Measurements from ENCODE around the gene TACSTD2. TPM values are rescaled to one million over a fixed set of nuclear protein-coding genes. Genes with fewer than 3 reads are reported as not detected.
"Not testable (repeated sequence)": the region's sequence is repeated elsewhere in the genome, so short reads cannot be mapped to it uniquely, and the experiment has no call there.

Gene TACSTD2
- total RNA-seq, 1 experiment from 2014 or later: 1.2 TPM

GRCh38 chr1:58566339-58566738, 10.7 kb downstream of the TACSTD2 start:
- no CpG with 5 or more reads among the region's 3 CpGs for WGBS (ENCODE audit: extremely low coverage, insufficient read length, low lambda C conversion rate)
- H3K9me3 Mint-ChIP-seq: no peaks in the 10 kb centered on the region; a peak in 1 of 5 replicates
- Histone ChIP-seq H3K9ac (ENCODE audit: extremely low read depth, insufficient read length, low read length) (no peak overlapping the region), H3K56ac (ENCODE audit: insufficient read length, low read depth, low read length) (no peak overlapping the region), H2BK120ac (ENCODE audit: low read depth, low read length, poor library complexity, severe bottlenecking) (no peak overlapping the region), H3K18ac (ENCODE audit: insufficient read length, low read depth, low read length) (no peak overlapping the region), H2BK15ac (ENCODE audit: low read depth, low read length) (no peak overlapping the region), H3T11ph (ENCODE audit: low read length) (no peak overlapping the region), H3K4ac (ENCODE audit: low read depth, low read length) (no peak overlapping the region), H3K9me3 (ENCODE audit: control insufficient read depth, low read depth, low read length) (no peaks in the 10 kb centered on the region), H4K91ac (ENCODE audit: insufficient read length, low read depth, low read length) (no peak overlapping the region), H3K23ac (ENCODE audit: insufficient read length, low read depth, low read length) (no peak overlapping the region), H2AK5ac (ENCODE audit: insufficient read length, low read length) (no peak overlapping the region), H3K79me1 (ENCODE audit: insufficient read depth, low read depth, low read length, poor library complexity, severe bottlenecking) (no peaks in the 10 kb centered on the region), H2BK12ac (ENCODE audit: insufficient read length, low read depth, low read length) (no peak overlapping the region), H3K4me2 (ENCODE audit: insufficient read depth, insufficient read length, low read length) (no peak overlapping the region), H2AFZ (ENCODE audit: low read length) (no peak overlapping the region), H2BK20ac (ENCODE audit: low read depth, low read length, poor library complexity, severe bottlenecking) (no peak overlapping the region), H3K23me2 (ENCODE audit: insufficient read length, low read depth, low read length, poor library complexity, severe bottlenecking) (no peaks in the 10 kb centered on the region), H3K27me3 (ENCODE audit: insufficient read depth, low read length) (no peaks in the 10 kb centered on the region), H3K79me2 (ENCODE audit: insufficient read depth, low read length) (no peaks in the 10 kb centered on the region), H3K27ac (ENCODE audit: insufficient read length, low read depth, low read length) (no peak overlapping the region), H4K20me1 (ENCODE audit: control insufficient read depth, insufficient read depth, insufficient read length) (no peaks in the 10 kb centered on the region), H4K8ac (replicated peaks; ENCODE audit: insufficient read length, low read depth, low read length) (no peak overlapping the region), H2BK5ac (ENCODE audit: insufficient read length, low read length) (no peak overlapping the region), H3K14ac (ENCODE audit: insufficient read depth, low read length) (no peak overlapping the region), H4K5ac (ENCODE audit: insufficient read length, low read depth, low read length) (no peak overlapping the region), H3K4me1 (ENCODE audit: insufficient read depth, low read length) (peaks cover 3% of the 10 kb centered on the region; the same call in 1 of the 2 replicates)
- DNase-seq: no peak
- H3K27me3 Mint-ChIP-seq (ENCODE audit: low read depth): no peaks in the 10 kb centered on the region
- H3K4me3 Mint-ChIP-seq: no peak overlapping the region
- peak overlapping the region in 1 of 3 experiments; percentile 76; a peak in 2 of 7 replicates for H3K27ac Mint-ChIP-seq
- TF ChIP-seq CTCF (conservative IDR thresholded peaks at IDR 0.05): no peak
- peaks cover 33 to 34% of the 10 kb centered on the region in 2 experiments for H3K4me1 Mint-ChIP-seq
- no peaks in the 10 kb centered on the region for H3K36me3 Mint-ChIP-seq (ENCODE audit: insufficient read depth in 1 of 3, low read depth in 3 of 3)

GRCh38 chr1:58563715-58564114, 13.3 kb downstream of the TACSTD2 start:
- not testable (repeated sequence) for H3K4ac ChIP-seq (ENCODE audit: low read depth, low read length); H2BK120ac ChIP-seq (ENCODE audit: low read depth, low read length, poor library complexity, severe bottlenecking); H3K18ac ChIP-seq (ENCODE audit: insufficient read length, low read depth, low read length); H3K9me3 ChIP-seq (ENCODE audit: control insufficient read depth, low read depth, low read length); DNase-seq; H3K27me3 ChIP-seq (ENCODE audit: insufficient read depth, low read length); H3K27ac Mint-ChIP-seq; H4K5ac ChIP-seq (ENCODE audit: insufficient read length, low read depth, low read length); H4K20me1 ChIP-seq (ENCODE audit: control insufficient read depth, insufficient read depth, insufficient read length); H3K79me2 ChIP-seq (ENCODE audit: insufficient read depth, low read length); H3K79me1 ChIP-seq (ENCODE audit: insufficient read depth, low read depth, low read length, poor library complexity, severe bottlenecking); H3K4me2 ChIP-seq (ENCODE audit: insufficient read depth, insufficient read length, low read length); H4K8ac ChIP-seq (replicated peaks; ENCODE audit: insufficient read length, low read depth, low read length); H3K56ac ChIP-seq (ENCODE audit: insufficient read length, low read depth, low read length); H3K27me3 Mint-ChIP-seq (ENCODE audit: low read depth); H3K9me3 Mint-ChIP-seq; H2BK12ac ChIP-seq (ENCODE audit: insufficient read length, low read depth, low read length); H3K4me3 Mint-ChIP-seq; H3K4me1 ChIP-seq (ENCODE audit: insufficient read depth, low read length); H3K9ac ChIP-seq (ENCODE audit: extremely low read depth, insufficient read length, low read length); H2AFZ ChIP-seq (ENCODE audit: low read length); H3K36me3 Mint-ChIP-seq (ENCODE audit: insufficient read depth in 1 of 3, low read depth in 3 of 3); H3K23me2 ChIP-seq (ENCODE audit: insufficient read length, low read depth, low read length, poor library complexity, severe bottlenecking); H3K14ac ChIP-seq (ENCODE audit: insufficient read depth, low read length); H2BK20ac ChIP-seq (ENCODE audit: low read depth, low read length, poor library complexity, severe bottlenecking); H2BK15ac ChIP-seq (ENCODE audit: low read depth, low read length); H2BK5ac ChIP-seq (ENCODE audit: insufficient read length, low read length); H3K27ac ChIP-seq (ENCODE audit: insufficient read length, low read depth, low read length); H2AK5ac ChIP-seq (ENCODE audit: insufficient read length, low read length); H3K23ac ChIP-seq (ENCODE audit: insufficient read length, low read depth, low read length); H4K91ac ChIP-seq (ENCODE audit: insufficient read length, low read depth, low read length); H3T11ph ChIP-seq (ENCODE audit: low read length)
- no CpG with 5 or more reads among the region's 1 CpG for WGBS (ENCODE audit: extremely low coverage, insufficient read length, low lambda C conversion rate)
- H3K4me1 Mint-ChIP-seq: peaks cover 26 to 28% of the 10 kb centered on the region in 2 experiments
